NCI-H2227 (cell line): ENCODE results near the gene CD72.
A peak's percentile ranks its signal among the peaks of the same experiment; 100 is the strongest.

Experiments
- DNase-seq: peaks from one replicate; lab custom pipeline; 2025; ENCODE audit not compliant: unreplicated experiment; lab: John Stamatoyannopoulos, UW

The CD72 gene

DNA sequence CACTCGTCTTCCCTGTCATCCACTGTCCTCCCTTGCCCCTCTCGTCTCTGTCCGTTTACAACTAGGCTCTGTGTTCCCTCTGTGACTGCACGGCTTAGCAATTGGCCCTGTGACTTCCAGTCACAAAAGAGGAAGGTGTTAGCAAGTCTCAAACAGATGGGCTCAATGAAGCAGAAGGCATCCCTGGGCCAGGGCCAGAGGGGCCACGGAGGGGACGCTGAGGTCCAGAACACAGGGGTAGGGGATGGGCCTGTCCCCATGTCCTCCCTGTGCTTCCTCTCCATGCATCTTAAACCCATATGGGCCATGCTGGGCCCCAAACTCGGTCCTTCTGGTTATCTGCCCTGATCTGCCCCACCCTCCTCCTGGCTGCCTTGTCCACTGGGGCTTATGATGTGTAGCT, at the start of gene CD72:
TSS of gene CD72 (minus strand) at position 89 of the 403 bp plus-strand sequence. CDS start 110 bp downstream, outside the sequence.
- DNase-seq = no peak

GRCh38 chr9:35667939-35668338, 49.7 kb upstream of the CD72 start:
- DNase-seq = no peak

- no peak for DNase-seq
Measured at GRCh38 chr9:35666549-35666948, 48.3 kb upstream of the CD72 start.

DNA sequence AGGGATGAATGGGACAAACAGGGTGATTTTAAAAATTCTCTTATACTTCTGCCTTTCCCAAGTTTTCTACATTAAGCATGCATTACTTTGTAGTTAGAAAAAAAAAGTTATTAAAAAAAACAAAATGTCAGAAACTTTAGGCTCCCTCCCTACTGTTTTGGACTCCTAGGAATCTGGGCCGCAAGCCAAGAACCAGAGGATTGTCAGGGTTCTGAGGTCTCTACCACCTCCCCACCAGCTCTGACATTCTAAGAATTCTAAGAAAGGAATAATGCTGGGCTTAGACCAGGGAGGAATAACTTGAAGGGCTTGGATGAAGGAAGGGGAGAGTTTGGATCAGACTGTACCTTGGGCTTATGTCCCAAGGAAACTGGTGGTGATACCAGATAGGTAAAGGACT, 47.8 kb upstream of the CD72 start:
- DNase-seq = no peak

- DNase-seq = no peak
Measured at GRCh38 chr9:35665471-35665818, 47.2 kb upstream of the CD72 start.

- DNase-seq = peak; percentile 86
Measured at GRCh38 chr9:35664531-35665470, 46.6 kb upstream of the CD72 start, which contains the start of gene ARHGEF39. ARHGEF39 (minus strand) TSS chr9:35665195; CDS start chr9:35665169, 26 bp downstream.

DNA sequence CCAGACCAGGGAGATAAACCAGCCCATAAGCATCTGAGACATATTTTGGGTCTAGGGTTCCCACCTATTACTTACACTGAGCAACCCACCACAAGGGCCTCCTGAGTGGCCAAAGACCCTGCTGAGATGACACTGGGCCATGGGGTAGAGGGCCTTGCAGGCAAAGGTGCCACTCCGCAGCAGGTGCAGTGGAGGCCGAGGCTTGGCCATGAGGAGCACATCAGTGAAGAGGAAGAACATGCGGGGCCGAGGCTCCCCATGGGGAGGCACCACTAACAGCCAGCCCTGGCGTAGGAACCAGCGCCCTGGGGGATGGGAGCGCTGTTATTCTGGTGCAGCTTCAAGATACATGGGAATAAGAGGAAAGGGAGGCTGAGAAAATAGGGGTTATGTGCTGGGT, 44.2 kb upstream of the CD72 start:
- DNase-seq = no peak

- DNase-seq = no peak
Measured at GRCh38 chr9:35661756-35662350, 43.6 kb upstream of the CD72 start.

GRCh38 chr9:35660966-35661415, 42.8 kb upstream of the CD72 start:
- no peak for DNase-seq

GRCh38 chr9:35659340-35659739, 41.1 kb upstream of the CD72 start:
- no peak for DNase-seq

GRCh38 chr9:35658968-35659220, 40.7 kb upstream of the CD72 start:
- DNase-seq = peak; percentile 40

- DNase-seq = peak; percentile 85
Measured at GRCh38 chr9:35658137-35658967, 40.1 kb upstream of the CD72 start, which contains the start of gene CCDC107. CCDC107 (plus strand) TSS chr9:35658292; CDS start chr9:35658380, 88 bp downstream.

DNA sequence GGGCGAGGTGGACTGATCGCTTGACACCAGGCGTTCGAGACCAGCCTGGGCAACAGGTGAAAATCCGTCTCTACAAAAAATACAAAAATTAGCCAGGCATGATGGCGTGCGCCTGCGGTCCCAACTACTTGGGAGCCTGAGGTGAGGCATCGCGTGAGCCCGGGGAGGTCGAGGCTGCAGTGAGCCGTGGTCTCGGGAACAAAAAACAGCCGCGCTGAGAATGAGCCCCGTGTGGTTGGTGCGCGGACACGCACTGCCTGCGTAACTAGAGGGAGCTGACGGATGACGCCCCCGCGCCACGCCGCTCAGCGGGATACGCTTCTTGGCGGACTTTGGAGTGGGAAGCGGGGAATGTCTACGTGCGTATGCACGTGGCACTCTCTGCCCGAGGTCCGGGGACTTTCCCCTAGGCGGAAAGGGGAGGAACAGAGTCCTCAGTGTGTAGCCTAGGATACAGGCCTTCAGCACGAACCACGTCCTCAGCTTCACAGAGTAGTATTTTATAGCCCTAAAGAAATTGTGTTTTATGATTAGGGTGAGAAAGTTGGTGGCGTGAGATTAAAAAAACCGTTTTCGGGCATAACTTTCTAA, 39.4 kb upstream of the CD72 start, which contains the start of gene RMRP:
TSS of gene RMRP (minus strand) at position 474 of the 591 bp plus-strand sequence.
- peak; percentile 97 for DNase-seq

DNA sequence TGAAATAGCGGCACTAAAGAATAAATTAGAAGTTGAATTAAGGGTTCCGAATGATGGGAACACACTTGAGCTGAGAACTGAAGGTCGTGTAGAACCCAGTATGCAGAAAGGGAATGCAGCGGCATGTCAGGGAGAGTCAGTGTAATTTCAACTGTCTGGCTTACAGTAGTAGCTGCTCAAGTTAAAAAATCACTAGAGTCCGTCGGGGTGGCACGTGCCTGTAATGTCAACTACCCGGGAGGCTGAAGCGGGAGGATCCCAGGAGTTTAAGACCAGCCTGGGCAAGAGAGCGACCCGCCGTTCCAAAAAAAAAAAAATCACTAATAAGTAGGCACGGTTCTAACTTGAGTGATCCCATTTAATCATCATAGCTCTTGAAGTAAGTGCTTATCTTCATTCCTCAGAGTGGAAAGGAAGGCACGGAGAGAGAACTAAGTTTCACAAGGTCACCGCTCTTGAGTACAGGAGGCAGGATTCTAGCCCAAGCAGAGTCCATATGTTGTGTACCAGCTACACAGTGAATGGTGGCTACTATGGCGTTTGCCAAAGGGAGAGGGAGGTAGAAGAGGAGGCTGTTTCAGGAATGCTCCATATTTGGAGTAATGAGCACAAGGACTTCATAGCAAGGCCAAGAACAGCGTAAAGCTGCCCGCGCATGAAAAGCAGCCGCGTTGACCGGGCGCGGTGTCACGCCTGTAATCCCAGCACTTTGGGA, 38.8 kb upstream of the CD72 start:
- peak; percentile 69 for DNase-seq

GRCh38 chr9:35656348-35656747, 38.1 kb upstream of the CD72 start:
- peak; percentile 53 for DNase-seq

DNA sequence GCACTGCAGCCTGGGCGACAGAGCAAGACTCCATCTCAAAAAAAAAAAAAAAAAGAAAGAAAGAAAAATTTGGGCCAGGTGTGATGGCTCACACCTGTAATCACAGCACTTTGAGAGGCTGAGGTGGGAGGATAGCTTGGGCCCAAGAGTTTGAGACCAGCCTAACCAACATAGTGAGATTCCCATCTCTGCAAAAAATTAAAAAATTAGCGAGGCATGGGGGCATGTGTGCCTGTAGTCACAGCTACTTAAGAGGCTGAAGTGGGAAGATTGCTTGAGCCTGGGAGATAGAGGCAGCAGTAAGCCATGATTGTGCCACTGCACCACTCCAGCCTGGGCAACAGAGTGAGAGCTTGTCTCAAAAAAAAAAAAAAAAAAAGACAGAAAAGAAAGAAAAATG, 35.4 kb upstream of the CD72 start:
- DNase-seq = no peak

- DNase-seq = no peak
Measured at GRCh38 chr9:35652829-35653209, 34.6 kb upstream of the CD72 start.

GRCh38 chr9:35651956-35652828, 34.0 kb upstream of the CD72 start:
- no peak for DNase-seq

DNA sequence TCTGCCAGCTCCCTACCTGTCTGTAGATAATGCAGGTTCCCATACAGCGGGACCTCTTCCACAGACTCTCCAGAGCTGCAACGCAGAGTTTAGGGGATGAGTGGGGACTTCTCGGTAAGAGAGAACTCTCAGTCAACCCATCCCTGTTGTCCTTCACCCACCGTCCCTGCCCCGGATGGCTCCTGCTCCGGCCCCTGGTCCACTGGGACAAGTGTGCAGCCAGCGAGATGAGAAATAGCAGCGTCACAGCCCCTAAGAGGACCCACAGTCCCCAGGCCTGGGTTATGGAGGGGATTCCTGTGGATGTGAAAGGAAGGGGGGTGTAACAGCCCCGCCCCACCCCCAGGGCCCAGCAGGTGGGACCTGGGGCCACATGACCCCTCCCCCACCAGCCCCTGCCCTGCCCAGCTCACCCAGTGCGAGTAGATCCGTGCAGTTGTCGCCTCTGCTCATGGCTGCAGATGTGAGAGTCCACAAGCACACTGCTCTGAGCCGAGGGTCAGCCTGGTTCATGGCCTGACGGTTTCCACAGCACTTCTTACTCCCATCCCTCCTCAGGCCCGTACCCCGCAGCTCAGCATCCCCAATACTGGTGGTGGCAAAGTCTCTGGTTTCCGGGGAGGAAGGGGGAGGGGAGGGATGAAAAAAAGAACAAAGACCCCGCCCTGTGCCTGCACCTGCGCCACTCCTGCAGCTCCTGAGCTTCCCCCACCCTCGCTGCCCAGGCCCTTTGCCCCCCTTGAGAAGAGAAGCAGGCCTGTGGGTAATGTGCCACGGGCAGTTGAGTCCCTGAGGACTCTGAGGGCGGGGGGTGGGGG, 32.3 kb upstream of the CD72 start, which contains the start of gene SIT1:
TSS of gene SIT1 (minus strand) at position 591 of the 818 bp plus-strand sequence. CDS start at position 513, 78 bp downstream.
- peak; percentile 12 for DNase-seq
